Measurements from ENCODE around the gene CCDC150. TPM values are rescaled to one million over a fixed set of nuclear protein-coding genes. Genes with fewer than 3 reads are reported as not detected.

Gene CCDC150
- total and polyA plus RNA-seq, 12 donors: 0.12 to 3.8 (median 1.9) TPM

DNA sequence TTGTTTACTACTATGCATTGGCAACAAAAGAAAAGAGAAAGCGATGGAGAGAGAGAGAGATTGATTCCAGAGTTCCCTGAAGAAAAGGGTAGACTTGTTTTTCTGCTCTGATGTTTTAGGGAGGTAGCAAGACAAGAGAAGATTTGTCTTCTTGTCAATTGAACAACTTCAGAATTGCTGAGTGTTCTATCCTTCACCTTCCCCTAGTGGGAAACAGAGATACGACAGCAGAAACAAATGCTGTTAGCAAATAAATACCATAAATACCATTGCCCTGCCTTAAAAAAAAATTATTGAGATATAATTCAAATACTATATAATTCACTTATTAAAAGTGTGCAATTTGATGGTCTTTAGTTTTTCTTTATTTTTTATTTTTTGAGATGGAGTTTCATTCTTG lies 26.2 kb upstream of the CCDC150 start:
- H3K27ac ChIP-seq: no peak overlapping the region
- H3K36me3 ChIP-seq: no peaks in the 10 kb centered on the region
- H3K9me3 ChIP-seq: no peaks in the 10 kb centered on the region
- TF ChIP-seq, protein P1, sequence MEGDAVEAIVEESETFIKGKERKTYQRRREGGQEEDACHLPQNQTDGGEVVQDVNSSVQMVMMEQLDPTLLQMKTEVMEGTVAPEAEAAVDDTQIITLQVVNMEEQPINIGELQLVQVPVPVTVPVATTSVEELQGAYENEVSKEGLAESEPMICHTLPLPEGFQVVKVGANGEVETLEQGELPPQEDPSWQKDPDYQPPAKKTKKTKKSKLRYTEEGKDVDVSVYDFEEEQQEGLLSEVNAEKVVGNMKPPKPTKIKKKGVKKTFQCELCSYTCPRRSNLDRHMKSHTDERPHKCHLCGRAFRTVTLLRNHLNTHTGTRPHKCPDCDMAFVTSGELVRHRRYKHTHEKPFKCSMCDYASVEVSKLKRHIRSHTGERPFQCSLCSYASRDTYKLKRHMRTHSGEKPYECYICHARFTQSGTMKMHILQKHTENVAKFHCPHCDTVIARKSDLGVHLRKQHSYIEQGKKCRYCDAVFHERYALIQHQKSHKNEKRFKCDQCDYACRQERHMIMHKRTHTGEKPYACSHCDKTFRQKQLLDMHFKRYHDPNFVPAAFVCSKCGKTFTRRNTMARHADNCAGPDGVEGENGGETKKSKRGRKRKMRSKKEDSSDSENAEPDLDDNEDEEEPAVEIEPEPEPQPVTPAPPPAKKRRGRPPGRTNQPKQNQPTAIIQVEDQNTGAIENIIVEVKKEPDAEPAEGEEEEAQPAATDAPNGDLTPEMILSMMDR (IDR thresholded peaks at IDR 0.05): no peak
- WGBS, 2 donors: 90 to 99% methylated on average over 2 of the region's 2 CpGs
- no peaks in the 10 kb centered on the region for H3K27me3 ChIP-seq
- no peaks in the 10 kb centered on the region for H3K4me1 ChIP-seq
- ATAC-seq (no peak), DNase-seq (no peak)
- no peak overlapping the region for H3K4me3 ChIP-seq
- intact Hi-C loops (cut with DNase I): no loop called here

- Histone ChIP-seq H3K36me3 (no peaks in the 10 kb centered on the region), H3K9me3 (no peaks in the 10 kb centered on the region), H3K4me1 (no peaks in the 10 kb centered on the region), H3K27me3 (no peaks in the 10 kb centered on the region), H3K27ac (no peak overlapping the region), H3K4me3 (no peak overlapping the region)
- no peak for ATAC-seq
- DNase-seq: no peak
- TF ChIP-seq, protein P1 (IDR thresholded peaks at IDR 0.05): no peak
- intact Hi-C loops (cut with DNase I): no loop called here
- WGBS, 2 donors: 84 to 86% methylated on average over 3 of the region's 3 CpGs
Observed at GRCh38 chr2:196617430-196617829, 22.1 kb upstream of the CCDC150 start.

DNA sequence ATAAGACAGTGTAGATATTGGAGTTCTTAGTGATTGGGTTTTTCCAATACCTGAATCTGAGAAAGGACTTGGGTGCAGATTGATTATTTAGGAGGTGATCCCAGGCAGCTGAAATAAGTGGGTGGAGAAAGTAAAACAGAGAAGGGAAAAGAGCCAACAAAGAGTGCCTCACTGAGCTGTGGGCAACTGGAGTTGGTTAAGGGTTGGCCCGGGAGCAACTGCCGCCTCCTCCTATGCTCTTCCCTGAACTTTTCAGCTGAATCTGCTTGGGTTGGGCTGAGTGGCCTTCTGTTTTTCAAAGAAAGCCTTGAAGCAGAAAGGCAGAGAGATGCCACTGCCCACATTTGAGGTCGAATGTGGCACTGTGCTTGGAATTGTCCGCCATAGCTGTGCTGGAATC lies 20.9 kb upstream of the CCDC150 start:
- Histone ChIP-seq H3K9me3 (no peaks in the 10 kb centered on the region), H3K27me3 (no peaks in the 10 kb centered on the region), H3K4me1 (no peaks in the 10 kb centered on the region), H3K27ac (no peak overlapping the region), H3K4me3 (no peak overlapping the region), H3K36me3 (no peaks in the 10 kb centered on the region)
- TF ChIP-seq, protein P1 (IDR thresholded peaks at IDR 0.05): no peak
- ATAC-seq: no peak
- DNase-seq: no peak
- WGBS, 2 donors: 96 to 97% methylated on average over 4 of the region's 4 CpGs
- intact Hi-C loops (cut with DNase I): no loop called here

GRCh38 chr2:196630531-196630930 lies 9.0 kb upstream of the CCDC150 start:
- DNase-seq (no peak), ATAC-seq (no peak)
- no peaks in the 10 kb centered on the region for H3K27me3 ChIP-seq
- H3K36me3 ChIP-seq: no peaks in the 10 kb centered on the region
- no peak overlapping the region for H3K4me3 ChIP-seq
- 74 to 100% methylated on average over 2 of the region's 2 CpGs for WGBS, 2 donors
- no peaks in the 10 kb centered on the region for H3K4me1 ChIP-seq
- TF ChIP-seq, protein P1 (IDR thresholded peaks at IDR 0.05): no peak
- peaks cover 0 to 26% (median 4%) of the 10 kb centered on the region in 11 donors for H3K9me3 ChIP-seq
- no peak overlapping the region for H3K27ac ChIP-seq
- intact Hi-C loops (cut with DNase I): no loop called here

Measured in heart right ventricle (tissue), 16 donors.